ENCODE measurements around the gene CUL1.

DNA sequence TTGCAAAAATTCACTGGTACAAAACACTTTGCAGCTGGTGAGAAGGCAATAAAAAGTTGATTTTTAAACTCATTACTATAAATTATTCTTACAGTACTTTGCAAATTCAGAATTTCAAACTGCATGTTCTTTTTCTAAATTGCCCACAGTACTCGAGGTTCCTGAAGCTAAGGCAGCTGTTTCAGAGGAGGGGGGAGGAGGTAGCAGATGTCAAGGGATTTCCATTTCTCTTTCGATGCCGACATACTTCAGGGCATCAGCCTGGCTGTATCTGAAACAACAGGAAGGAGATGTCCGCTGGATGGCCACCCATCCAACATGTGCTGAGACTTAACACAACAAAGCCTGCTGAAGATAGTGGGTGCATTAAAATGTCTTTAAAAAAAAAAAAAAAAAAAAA lies 108.7 kb downstream of the CUL1 start:
- TF ChIP-seq, protein P1, sequence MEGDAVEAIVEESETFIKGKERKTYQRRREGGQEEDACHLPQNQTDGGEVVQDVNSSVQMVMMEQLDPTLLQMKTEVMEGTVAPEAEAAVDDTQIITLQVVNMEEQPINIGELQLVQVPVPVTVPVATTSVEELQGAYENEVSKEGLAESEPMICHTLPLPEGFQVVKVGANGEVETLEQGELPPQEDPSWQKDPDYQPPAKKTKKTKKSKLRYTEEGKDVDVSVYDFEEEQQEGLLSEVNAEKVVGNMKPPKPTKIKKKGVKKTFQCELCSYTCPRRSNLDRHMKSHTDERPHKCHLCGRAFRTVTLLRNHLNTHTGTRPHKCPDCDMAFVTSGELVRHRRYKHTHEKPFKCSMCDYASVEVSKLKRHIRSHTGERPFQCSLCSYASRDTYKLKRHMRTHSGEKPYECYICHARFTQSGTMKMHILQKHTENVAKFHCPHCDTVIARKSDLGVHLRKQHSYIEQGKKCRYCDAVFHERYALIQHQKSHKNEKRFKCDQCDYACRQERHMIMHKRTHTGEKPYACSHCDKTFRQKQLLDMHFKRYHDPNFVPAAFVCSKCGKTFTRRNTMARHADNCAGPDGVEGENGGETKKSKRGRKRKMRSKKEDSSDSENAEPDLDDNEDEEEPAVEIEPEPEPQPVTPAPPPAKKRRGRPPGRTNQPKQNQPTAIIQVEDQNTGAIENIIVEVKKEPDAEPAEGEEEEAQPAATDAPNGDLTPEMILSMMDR (IDR thresholded peaks at IDR 0.05) = no peak
- no peak for TF ChIP-seq POLR2AphosphoS5 (IDR thresholded peaks at IDR 0.05)

Data from sigmoid colon (tissue), 4 donors.